ENCODE measurements around the gene DBN1.
"Not testable (repeated sequence)": the region's sequence is repeated elsewhere in the genome, so short reads cannot be mapped to it uniquely, and the experiment has no call there.

Gene DBN1

GRCh38 chr5:177429248-177430040 is 44.0 kb downstream of the DBN1 start:
- FAIRE-seq, result no peak

DNA sequence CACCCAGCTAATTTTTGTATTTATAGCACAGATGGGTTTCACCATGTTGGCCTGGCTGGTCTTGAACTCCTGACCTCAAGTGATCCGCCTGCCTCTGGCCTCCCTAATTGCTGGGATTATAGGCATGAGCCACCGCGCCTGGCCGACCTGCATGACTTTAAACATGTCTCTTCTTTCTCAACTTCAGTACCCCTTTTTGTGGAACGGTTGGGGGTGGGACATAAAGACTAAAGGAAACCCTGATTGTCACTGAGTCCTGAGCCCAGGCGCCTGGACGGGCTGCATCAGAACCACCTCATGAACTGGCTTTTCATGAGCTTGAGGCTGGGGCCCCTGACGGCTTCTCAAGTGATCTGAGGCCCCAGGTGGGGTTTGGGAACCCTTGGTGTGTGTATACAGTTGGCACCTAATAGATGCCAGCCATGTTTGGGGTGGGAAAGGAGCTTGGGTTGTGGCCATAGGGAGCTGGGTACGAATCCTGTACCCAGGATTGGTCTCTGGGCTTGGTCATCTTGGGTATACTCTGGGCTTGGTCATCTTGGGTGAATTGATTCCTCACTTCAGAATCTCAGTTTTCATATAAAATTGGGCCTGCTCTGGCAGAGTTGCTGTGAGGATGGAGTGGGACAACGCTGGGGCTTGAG is 44.7 kb downstream of the DBN1 start:
- FAIRE-seq, result no peak

GRCh38 chr5:177427919-177428573 is 45.4 kb downstream of the DBN1 start:
- FAIRE-seq, result no peak

DNA sequence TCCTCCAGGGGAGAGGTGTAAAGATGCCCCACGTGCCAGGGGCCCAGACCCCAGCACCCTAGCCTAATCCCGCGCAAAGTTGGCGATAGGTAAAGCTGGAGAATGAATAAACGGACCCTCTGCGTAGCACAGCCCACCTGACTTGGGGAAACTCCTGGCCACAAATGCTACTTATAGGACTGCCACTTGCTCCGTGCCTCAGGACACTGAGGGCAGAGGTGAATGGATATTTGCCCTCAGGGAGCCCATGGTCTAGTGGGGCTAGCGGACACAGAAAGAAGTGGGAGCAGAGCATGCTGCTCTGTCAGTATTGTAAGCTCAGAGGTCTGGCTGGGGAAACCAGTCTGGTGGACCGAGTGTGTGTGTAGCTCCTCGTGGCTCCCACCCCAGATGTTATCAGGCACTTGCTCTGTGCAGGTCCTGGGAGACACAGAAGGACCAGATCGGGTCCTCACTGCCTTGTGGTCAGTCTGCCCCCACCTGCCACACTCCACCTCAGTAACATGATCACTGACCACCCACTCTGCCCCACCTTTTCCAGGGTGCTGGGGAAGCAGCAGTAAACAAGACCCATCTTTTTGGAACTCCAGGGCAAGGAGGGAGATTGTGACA is 46.1 kb downstream of the DBN1 start:
- FAIRE-seq, result no peak

DNA sequence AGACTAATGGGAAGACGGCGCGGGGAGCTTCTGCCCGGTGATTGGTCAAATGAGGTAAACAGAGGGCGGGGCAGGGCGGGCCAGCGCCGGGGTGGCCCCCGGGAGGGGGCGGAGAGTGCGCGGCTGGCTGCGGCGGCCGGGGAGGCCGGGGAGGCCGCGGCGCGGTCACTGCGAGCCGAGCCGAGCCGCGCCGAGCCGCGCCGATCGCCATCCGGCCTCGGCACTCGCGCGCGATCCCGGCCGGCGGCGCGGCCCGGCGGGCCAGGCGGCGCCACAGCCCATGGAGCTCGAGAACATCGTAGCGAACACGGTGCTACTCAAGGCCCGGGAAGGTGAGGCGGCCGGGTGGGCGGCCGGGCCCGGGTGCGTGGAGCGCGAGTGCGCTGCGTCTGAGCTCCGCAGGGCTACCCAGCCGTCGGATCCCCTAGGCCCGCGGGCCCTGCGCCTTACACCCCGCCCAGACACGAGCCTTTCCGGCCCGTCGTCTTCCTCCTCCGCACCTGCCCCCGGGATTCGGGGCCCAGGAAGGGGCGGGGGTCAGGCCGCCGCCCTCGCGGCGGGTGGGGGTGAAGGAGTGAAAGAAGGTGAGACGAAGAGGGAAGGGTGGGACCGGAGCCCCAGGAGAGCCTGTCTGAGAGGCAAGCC is 46.7 kb downstream of the DBN1 start, which contains the start of gene GRK6:
GRK6 (plus strand) TSS at position 111 of the 645 bp plus-strand sequence; CDS start at position 281, 170 bp downstream.
- no peak for FAIRE-seq

DNA sequence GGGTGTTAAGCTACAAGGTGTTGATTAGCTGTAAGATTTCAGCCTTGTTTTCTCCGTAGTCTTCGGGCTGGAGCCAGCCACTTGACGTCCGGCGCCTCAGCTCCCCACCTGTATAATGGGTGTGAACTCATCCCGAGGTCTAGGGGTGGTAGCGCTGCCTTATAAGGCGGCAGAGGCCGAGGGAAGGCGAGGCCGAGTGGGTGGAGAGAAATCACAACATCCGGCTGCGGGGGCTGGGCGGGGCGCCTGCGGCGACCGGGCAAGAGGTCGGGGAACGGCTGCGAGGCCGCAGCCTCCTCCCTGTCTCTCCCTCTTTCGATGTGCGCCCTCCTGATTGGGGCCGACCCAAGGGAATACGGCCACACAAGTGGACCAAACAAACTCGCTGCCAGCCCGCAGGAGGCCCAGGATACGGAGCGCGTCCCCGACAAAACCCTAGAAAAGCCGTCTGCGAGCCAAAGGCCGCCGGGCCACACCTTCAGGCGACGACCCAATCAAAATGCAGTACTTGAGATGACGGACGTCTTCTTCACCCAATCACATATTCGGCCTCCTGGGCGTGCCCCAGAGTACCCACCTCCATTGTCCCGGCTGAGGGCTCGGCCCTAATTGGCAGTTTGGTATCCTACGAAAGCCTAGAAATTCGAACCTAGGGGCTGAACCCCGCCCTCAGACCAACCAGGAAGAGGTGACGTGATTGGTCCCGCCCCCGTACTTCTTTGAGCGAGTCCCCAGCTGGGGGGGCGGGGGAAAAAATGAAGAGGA is 47.5 kb downstream of the DBN1 start:
- peak; percentile 83 for FAIRE-seq

GRCh38 chr5:177425196-177425800 is 48.1 kb downstream of the DBN1 start:
- no peak for FAIRE-seq

DNA sequence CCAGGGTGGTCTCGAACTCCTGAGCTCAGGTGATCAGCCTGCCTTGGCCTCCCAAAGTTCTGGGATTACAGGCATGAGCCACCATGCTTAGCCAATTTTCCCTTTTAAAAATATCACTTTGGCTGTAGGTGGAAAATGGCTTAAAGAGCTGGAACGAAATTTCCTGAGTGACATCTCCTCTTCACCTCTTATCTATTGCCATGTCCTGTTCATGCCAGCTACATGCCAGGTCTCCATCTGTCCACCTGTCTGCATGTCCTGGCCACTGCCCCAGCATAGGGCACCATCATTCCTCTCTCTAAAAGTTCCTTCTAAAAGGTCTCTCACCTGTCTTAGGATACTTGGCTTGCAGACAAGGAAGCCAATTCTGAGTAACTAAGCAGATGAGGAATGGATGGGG is 49.8 kb downstream of the DBN1 start:
- FAIRE-seq, result no peak

DNA sequence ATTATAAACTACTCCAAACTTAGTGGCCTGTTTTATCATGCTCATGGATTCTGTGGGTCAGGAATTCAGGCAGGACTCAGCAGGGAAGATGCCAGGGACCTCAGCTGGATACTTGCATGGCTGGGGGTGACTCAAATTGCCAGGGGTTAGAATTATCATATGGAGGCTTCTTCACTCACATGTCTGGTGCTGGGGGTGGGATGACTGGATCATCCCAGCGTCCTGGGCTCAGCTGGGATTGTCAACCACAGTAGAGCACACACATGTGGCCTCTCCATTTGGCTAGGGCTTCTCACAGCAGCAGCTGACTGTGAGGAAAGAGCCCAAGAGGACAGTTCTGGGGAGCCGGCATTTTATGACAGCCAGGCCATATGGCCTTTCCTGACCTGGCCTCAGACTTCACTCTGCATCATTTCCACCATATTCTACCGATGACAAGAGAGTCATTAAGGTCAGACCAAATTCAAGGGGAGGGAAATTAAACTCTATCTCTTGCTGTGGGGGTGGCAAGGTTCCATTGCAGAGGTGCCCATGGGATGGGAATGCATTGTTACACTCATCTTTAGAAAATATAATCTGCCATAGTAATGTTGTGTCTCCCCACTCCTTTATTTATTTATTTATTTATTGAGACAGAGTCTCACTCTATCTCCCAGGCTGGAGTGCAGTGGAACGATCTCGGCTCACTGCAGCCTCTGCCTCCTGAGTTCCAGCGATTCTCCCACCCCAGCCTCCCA is 52.2 kb downstream of the DBN1 start:
- no peak for FAIRE-seq

GRCh38 chr5:177420472-177420871 is 53.0 kb downstream of the DBN1 start:
- not testable (repeated sequence) for FAIRE-seq

- FAIRE-seq, result no peak
These were observed 54.4 kb downstream of the DBN1 start for GRCh38 chr5:177419046-177419445.

DNA sequence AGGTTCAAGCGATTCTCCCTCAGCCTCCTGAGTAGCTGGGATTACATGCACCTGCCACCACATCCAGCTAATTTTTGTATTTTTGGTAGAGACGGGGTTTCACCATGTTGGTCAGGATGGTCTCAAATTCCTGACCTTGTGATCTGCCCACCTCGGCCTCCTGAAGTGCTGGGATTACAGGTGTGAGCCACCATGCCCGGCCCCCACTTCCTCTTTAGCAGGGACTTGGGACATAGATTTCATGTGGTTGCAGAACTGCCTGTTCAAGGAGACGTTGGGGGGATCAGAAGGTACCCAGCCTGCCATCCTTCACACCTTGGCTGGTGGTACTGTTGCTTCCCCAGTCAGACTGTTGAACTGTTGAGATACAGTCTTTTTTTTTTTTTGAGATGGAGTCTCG is 56.4 kb downstream of the DBN1 start:
- not testable (repeated sequence) for FAIRE-seq

DNA sequence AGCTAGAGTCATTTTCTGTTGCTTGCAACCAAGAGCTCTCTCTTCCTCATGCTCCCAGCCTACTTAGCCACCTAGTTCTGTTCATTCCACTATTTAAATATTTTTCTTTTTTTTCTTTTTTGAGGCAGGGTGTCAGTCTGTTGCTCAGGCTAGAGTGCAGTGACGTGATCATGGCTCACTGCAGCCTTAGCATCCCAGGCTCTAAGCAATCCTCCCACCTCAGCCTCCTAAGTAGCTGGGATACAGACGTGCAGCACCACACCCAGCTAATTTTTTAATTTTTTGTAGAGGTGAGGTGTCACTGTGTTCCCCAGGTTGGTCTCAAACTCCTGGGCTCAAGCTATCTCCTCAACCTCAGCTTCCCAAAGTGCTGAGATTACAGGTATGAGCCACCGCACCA is 59.0 kb downstream of the DBN1 start:
- no peak for FAIRE-seq

DNA sequence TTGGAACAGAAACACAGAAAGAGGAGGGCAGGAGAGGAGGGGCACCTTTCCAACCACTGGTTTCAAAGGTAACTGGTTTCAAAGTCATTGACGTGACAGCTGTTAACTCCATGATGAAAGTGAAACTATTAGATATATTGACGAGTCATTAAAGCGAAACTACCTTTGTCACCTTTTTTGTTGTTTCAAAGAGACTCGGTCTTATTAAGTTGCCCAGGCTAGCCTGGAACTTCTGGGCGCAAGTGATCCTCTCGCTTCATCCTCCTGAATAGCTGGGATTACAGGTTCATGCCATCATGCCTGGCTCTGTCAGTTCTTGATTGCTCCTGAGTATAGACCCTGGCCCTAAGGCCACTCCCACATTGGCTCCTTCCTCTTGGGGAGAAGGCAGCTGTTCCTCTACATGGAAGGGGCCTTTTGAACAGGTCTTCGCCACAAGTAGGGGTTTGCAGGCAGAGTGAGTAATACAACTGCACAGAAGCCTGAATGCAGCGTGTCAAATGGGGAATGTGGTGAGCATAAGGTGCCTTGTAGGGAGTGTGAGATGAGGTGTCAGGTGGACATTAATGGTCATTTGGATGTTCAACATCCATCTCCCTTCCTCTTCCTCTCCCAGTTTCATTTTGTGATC is 60.7 kb downstream of the DBN1 start:
- no peak for FAIRE-seq

DNA sequence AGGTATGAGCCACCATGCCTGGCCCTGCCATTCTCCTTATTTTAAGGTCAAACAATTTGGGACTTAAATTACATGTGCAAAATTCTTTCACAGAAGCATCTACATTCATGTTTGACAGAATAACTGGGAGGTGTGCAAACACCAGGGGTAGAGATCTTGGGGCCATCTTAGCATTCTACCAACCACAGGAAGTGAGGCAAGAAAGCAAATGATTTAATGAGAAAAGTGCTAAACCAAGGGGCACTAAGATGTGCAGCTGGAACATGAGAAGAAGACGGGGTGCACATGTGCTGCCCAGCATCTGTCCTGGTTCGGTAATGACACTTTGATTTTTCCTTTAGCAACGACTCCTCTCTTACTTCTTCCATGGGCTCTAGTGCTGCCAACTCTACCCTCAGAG is 62.9 kb downstream of the DBN1 start:
- no peak for FAIRE-seq

- FAIRE-seq, result no peak
These were observed 64.2 kb downstream of the DBN1 start, which contains the start of gene F12 for GRCh38 chr5:177409043-177409801. Gene F12, minus strand, starts transcription at chr5:177409564. Its CDS starts 37 bp downstream, at chr5:177409527.
